MCF 10A (cell line): ENCODE data around the gene XRN1. TPM values are rescaled to one million over a fixed set of nuclear protein-coding genes. Genes with fewer than 3 reads are reported as not detected.

Experiments
- BruUV-seq: library from RNA; stranded (reverse); fragments of 400-500 nt; replicated peaks from 2 replicates; lab custom pipeline; 2021; lab: Mats Ljungman, UMichigan
- CTCF ChIA-PET: fragments of 300-600 bp; sonication (Branson Sonifier 250); formaldehyde crosslinking; extraction: SDS; loops from one replicate; lab custom pipeline; 2021; ENCODE audit warnings: antibody characterized with exemption, inconsistent platforms; lab: Yijun Ruan, JAX
- POLR2A ChIA-PET: fragments of 300-600, 350-650 bp; sonication (Branson Sonifier 250); formaldehyde crosslinking; extraction: SDS; loops from one replicate; lab custom pipeline; 2020; ENCODE audit warnings: antibody characterized with exemption, inconsistent platforms; lab: Yijun Ruan, JAX
- DNase-seq: peaks from one replicate; pipeline ENCODE4 v3.0.0-alpha.2; 2018; ENCODE audit not compliant: unreplicated experiment
- H3K27ac Mint-ChIP-seq: one replicate; pipeline ENCODE4 v1.8.0; 2022; ENCODE audit warnings: mild to moderate bottlenecking, low read depth, mixed read lengths; ENCODE audit not compliant: unreplicated experiment
- H3K27me3 Mint-ChIP-seq: one replicate; pipeline ENCODE4 v1.8.0; 2022; ENCODE audit warnings: mixed read lengths; ENCODE audit not compliant: insufficient read depth, unreplicated experiment
- H3K36me3 Mint-ChIP-seq: one replicate; pipeline ENCODE4 v1.8.0; 2022; ENCODE audit warnings: mild to moderate bottlenecking, moderate library complexity, mixed read lengths; ENCODE audit not compliant: insufficient read depth, unreplicated experiment
- H3K4me1 Mint-ChIP-seq: one replicate; pipeline ENCODE4 v1.8.0; 2022; ENCODE audit warnings: mixed read lengths; ENCODE audit not compliant: insufficient read depth, unreplicated experiment
- H3K4me3 Mint-ChIP-seq: one replicate; pipeline ENCODE4 v1.8.0; 2022; ENCODE audit warnings: mild to moderate bottlenecking, moderate library complexity, mixed read lengths; ENCODE audit not compliant: unreplicated experiment
- H3K9me3 Mint-ChIP-seq: one replicate; pipeline ENCODE4 v1.8.0; 2022; ENCODE audit warnings: mixed read lengths; ENCODE audit not compliant: unreplicated experiment
- intact Hi-C: fragments of 100-400 bp; cut with micrococcal nuclease; formaldehyde crosslinking; loops from 2 replicates; pipeline ENCODE4 v1.14.1; 2022
- total RNA-seq: library from RNA; stranded (reverse); gene quantifications from 2 replicates; pipeline ENCODE4 v1.2.3, GENCODE V29; 2022
- TF ChIP-seq, protein P1 (sequence below): fragments of 200-600 bp; IDR thresholded peaks from one replicate; pipeline ENCODE4 v1.8.0; 2022; ENCODE audit warnings: antibody characterized with exemption, mild to moderate bottlenecking; ENCODE audit not compliant: unreplicated experiment

XRN1 gene
- total RNA-seq, 1 experiment from 2014 or later, result 21.7 TPM

DNA sequence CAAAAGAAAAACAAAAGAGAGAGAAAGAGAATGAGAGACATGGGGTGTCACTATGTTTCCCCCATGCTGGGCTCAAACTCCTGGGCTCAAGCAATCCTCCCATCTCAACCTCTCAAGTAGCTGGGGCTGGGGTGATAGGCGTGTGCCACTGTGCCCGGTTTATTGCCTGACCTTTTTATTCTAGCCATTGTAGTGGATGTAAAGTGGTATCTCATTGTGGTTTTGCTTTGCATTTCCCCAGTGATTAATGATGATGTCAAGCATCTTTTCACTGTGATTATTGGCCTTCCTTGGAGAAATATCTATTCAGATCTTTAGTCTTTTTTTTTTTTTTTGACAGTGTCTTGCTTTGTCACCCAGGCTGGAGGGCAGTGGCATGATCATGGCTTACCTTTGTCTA lies 184.7 kb downstream of the XRN1 start:
- ChIA-PET CTCF (interaction anchor here (1.2 kb wide), 1 partner anchor 137 kb away, joined by 10 read pairs; no protein-coding TSS in a partner anchor), POLR2A (no interaction called here)
- no TSS peak for BruUV-seq
- H3K4me3 Mint-ChIP-seq, result no peak overlapping the region
- intact Hi-C loops, result no loop called here
- peaks cover 6% of the 10 kb centered on the region for H3K36me3 Mint-ChIP-seq
- no peaks in the 10 kb centered on the region for H3K27me3 Mint-ChIP-seq
- H3K27ac Mint-ChIP-seq, result no peak overlapping the region
- no peak for DNase-seq
- no peaks in the 10 kb centered on the region for H3K9me3 Mint-ChIP-seq
- TF ChIP-seq, protein P1, sequence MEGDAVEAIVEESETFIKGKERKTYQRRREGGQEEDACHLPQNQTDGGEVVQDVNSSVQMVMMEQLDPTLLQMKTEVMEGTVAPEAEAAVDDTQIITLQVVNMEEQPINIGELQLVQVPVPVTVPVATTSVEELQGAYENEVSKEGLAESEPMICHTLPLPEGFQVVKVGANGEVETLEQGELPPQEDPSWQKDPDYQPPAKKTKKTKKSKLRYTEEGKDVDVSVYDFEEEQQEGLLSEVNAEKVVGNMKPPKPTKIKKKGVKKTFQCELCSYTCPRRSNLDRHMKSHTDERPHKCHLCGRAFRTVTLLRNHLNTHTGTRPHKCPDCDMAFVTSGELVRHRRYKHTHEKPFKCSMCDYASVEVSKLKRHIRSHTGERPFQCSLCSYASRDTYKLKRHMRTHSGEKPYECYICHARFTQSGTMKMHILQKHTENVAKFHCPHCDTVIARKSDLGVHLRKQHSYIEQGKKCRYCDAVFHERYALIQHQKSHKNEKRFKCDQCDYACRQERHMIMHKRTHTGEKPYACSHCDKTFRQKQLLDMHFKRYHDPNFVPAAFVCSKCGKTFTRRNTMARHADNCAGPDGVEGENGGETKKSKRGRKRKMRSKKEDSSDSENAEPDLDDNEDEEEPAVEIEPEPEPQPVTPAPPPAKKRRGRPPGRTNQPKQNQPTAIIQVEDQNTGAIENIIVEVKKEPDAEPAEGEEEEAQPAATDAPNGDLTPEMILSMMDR, result no peak
- H3K4me1 Mint-ChIP-seq, result no peaks in the 10 kb centered on the region

DNA sequence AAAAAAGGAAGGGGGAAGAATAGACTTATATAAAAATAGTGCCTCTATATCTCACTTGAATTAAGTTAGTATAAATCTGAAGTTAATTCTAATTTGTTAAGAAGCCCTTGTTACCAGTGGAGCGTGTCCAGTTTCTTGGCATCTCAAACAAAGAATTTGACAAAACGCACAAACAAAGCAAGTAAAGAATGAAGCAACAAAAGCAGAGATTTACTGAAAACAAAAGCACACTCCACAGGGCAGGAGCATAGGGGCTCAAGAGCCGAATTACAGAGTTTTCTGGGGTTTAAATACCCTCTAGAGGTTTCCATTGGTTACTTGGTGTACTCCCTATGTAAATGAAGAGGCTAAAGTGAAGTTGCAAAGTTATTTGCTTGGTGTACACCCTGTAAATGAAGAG lies 188.5 kb downstream of the XRN1 start:
- ChIA-PET CTCF (no interaction called here), POLR2A (no interaction called here)
- peaks cover 2% of the 10 kb centered on the region for H3K36me3 Mint-ChIP-seq
- intact Hi-C loops, result no loop called here
- peaks cover 8% of the 10 kb centered on the region for H3K9me3 Mint-ChIP-seq
- no peaks in the 10 kb centered on the region for H3K4me1 Mint-ChIP-seq
- no peaks in the 10 kb centered on the region for H3K27me3 Mint-ChIP-seq
- H3K27ac Mint-ChIP-seq, result no peak overlapping the region
- no peak overlapping the region for H3K4me3 Mint-ChIP-seq
- DNase-seq, result no peak
- TF ChIP-seq, protein P1, result no peak
- no TSS peak for BruUV-seq

DNA sequence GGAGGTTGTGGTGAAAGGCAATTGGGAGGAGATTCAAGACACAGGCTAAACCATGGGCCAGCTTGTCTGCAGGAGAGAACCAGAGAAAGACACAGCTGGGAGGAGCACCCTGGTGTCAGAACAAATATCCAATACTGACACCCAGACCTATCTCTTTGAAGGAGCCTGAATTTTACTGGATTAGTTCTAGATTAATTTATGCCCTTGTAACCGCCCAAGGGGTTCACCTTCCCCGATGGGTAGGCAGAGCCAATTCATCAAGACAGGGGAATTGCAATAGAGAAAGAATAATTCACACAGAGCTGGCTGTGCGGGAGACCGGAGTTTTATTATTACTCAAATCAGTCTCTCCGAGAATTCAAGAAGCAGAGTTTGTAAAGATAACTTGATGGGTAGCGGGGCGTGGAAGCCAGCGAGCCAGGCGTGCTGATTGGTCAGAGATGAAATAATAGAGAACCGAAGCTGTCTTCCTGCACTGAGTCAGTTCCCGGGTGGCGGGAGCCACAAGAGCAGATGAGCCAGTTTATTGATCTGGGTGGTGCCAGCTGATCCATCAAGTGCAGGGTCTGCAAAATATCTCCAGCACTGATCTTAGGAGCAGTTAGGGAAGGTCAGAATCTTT lies 191.0 kb downstream of the XRN1 start:
- intact Hi-C loops, result no loop called here
- ChIA-PET CTCF (interaction anchor here (1.0 kb wide), 1 partner anchor 24 kb away, joined by 3 read pairs; no protein-coding TSS in a partner anchor), POLR2A (no interaction called here)
- Mint-ChIP-seq H3K36me3 (no peaks in the 10 kb centered on the region), H3K9me3 (peaks cover 21% of the 10 kb centered on the region), H3K27ac (no peak overlapping the region), H3K27me3 (no peaks in the 10 kb centered on the region), H3K4me3 (no peak overlapping the region), H3K4me1 (no peaks in the 10 kb centered on the region)
- BruUV-seq, result no TSS peak
- no peak for DNase-seq
- TF ChIP-seq, protein P1, result no peak

Other genes with a start within 250 kb of the XRN1 start
- gene GK5, start 222.5 kb downstream of the XRN1 start, total RNA-seq, result 25.4 and 31.6 TPM in 2 replicates
- gene ATR, start 130.7 kb upstream of the XRN1 start, total RNA-seq, result 27.2 and 30.2 TPM in 2 replicates
- gene PLS1, start 148.4 kb upstream of the XRN1 start, total RNA-seq, result 7.3 and 9.3 TPM in 2 replicates